ENCODE data around the gene MINDY4. TPM values are rescaled to one million over a fixed set of nuclear protein-coding genes. Genes with fewer than 3 reads are reported as not detected.

MINDY4 gene
- total and polyA plus RNA-seq, 2 of the 8 experiments (the other 6 are each of a cell fraction or from before 2014, with no cell fraction given) = 1.3 to 3.6 TPM

DNA sequence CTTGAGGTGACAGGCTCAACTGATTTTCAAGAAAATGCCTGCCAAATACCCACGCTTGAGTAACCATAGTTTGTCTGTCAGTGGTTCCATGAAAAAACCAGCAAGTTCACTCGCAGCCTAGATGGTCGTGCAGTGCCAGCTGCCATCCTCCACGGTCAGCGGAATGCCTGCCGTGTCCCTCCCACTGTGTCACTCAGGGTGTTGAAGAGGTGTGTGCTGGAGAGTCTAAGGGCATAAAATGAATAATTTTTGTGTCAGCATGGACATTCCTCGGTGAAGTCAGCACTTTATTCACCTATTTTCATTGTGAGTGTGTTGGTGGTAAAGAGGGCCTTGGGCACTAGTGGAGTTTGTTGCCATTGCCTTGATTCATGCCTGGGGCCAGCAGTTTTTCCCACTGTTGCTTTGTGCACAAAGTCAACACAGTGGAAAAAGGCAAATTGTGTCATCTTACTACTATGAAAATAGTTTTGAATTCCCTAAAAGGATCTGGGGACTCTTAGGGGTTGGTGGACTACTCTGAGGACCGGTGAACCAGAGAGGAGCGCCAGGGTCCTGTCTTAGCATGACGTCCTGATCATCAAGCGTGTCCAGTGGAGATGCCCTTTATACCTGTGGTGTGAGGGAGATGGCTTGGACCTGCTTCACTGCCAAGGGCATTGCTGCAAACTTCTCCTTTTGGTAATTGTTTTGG is 17.6 kb downstream of the MINDY4 start:
- FAIRE-seq = no peak
- no peaks in the 10 kb centered on the region; the same call in 1 of the 2 replicates for H3K23me2 ChIP-seq (ENCODE audit: low read depth, low read length)
- no peak overlapping the region for H4K8ac ChIP-seq (ENCODE audit: extremely low read depth, insufficient read depth, low read length)
- H3K27ac ChIP-seq (ENCODE audit: low read depth, low read length) = no peak overlapping the region
- no peak for TF ChIP-seq SUZ12 (IDR thresholded peaks at IDR 0.05; ENCODE audit: low read length)
- no peak for TF ChIP-seq EP300 (IDR thresholded peaks at IDR 0.05; ENCODE audit: borderline replicate concordance in 1 of 2, low read depth in 2 of 2, low read length in 2 of 2)
- TF ChIP-seq RBBP5 (IDR thresholded peaks at IDR 0.05; ENCODE audit: borderline replicate concordance, low read depth, low read length) = no peak
- no peak for TF ChIP-seq CBX5 (IDR thresholded peaks at IDR 0.05; ENCODE audit: low read depth, low read length)
- TF ChIP-seq POLR2AphosphoS5 (IDR thresholded peaks at IDR 0.05; ENCODE audit: low read depth, low read length) = no peak
- no peak for TF ChIP-seq EGR1 (IDR thresholded peaks at IDR 0.05; ENCODE audit: borderline replicate concordance, low read depth, low read length)
- TF ChIP-seq RFX5 (IDR thresholded peaks at IDR 0.05; ENCODE audit: borderline replicate concordance, low read depth, low read length) = no peak
- no peak for TF ChIP-seq BACH1 (IDR thresholded peaks at IDR 0.05; ENCODE audit: low read length)
- TF ChIP-seq GABPA (IDR thresholded peaks at IDR 0.05; ENCODE audit: borderline replicate concordance, insufficient read depth, low read length) = no peak
- TF ChIP-seq SAP30 (IDR thresholded peaks at IDR 0.05; ENCODE audit: insufficient read depth, insufficient replicate concordance, low read length) = no peak
- H4K91ac ChIP-seq (replicated peaks; ENCODE audit: insufficient read length, low read length) = no peak overlapping the region
- no peak overlapping the region for H2BK12ac ChIP-seq (ENCODE audit: low read depth, low read length)
- POLR2A ChIA-PET (ENCODE audit: partially characterized antibody) = interaction anchor here (0.7 kb wide), 1 partner anchor 139 kb away, joined by 3 read pairs; no protein-coding TSS in a partner anchor
- H2BK20ac ChIP-seq (ENCODE audit: low read length) = no peak overlapping the region
- H3K4me3 ChIP-seq (ENCODE audit: extremely low read depth in 1 of 4, insufficient read depth in 2 of 4, low read depth in 3 of 4, low read length in 4 of 4) = no peak overlapping the region
- H4K20me1 ChIP-seq (replicated peaks in 1 of 2; ENCODE audit: control insufficient read depth in 1 of 2, insufficient read depth in 2 of 2, low read length in 2 of 2) = no peaks in the 10 kb centered on the region
- no peaks in the 10 kb centered on the region for H3K9me3 ChIP-seq (ENCODE audit: insufficient read depth in 2 of 2, low read depth in 1 of 2, low read length in 1 of 2)
- H4K5ac ChIP-seq (ENCODE audit: insufficient read length, low read depth, low read length) = no peak overlapping the region
- CTCF ChIA-PET (ENCODE audit: partially characterized antibody) = interaction anchor here (1.0 kb wide), 1 partner anchor 11 kb away, joined by 3 read pairs; no protein-coding TSS in a partner anchor
- no peaks in the 10 kb centered on the region for H3K27me3 ChIP-seq (replicated peaks in 1 of 4; ENCODE audit: control insufficient read depth in 3 of 4, extremely low read depth in 1 of 4, insufficient read depth in 3 of 4, low read length in 3 of 4)
- H2AFZ ChIP-seq (ENCODE audit: low read length) = no peak overlapping the region
- H3K79me2 ChIP-seq (ENCODE audit: control insufficient read depth in 1 of 2, insufficient read depth in 2 of 2, low read length in 2 of 2) = no peaks in the 10 kb centered on the region
- no peak overlapping the region for H3K4ac ChIP-seq (replicated peaks; ENCODE audit: insufficient read length, low read depth, low read length)
- H3K23ac ChIP-seq (ENCODE audit: insufficient read length) = no peak overlapping the region
- no peak overlapping the region for H2BK5ac ChIP-seq (ENCODE audit: low read depth, low read length)
- no peak overlapping the region for H2BK15ac ChIP-seq (ENCODE audit: low read length)
- no peak overlapping the region for H3K9ac ChIP-seq (replicated peaks in 1 of 4; ENCODE audit: extremely low read depth in 1 of 4, low read depth in 3 of 4, low read length in 3 of 4)
- H3K4me1 ChIP-seq (replicated peaks in 1 of 4; ENCODE audit: control insufficient read depth in 3 of 4, insufficient read depth in 4 of 4, low read length in 3 of 4) = 0 out of 7 replicates have a peak, but pooled peaks cover 0 to 3% (median 0%) of the 10 kb centered on the region in 4 experiments
- peaks cover 0 to 3% (median 0%) of the 10 kb centered on the region in 4 experiments; a peak in 3 of 8 replicates for H3K36me3 ChIP-seq (ENCODE audit: control insufficient read depth in 2 of 4, insufficient read depth in 4 of 4, low read length in 3 of 4)
- H3K56ac ChIP-seq (replicated peaks; ENCODE audit: insufficient read length, low read depth, low read length) = no peak overlapping the region
- WGBS, 2 experiments (ENCODE audit: extremely low coverage in 1 of 2, insufficient coverage in 1 of 2, insufficient read length in 1 of 2, insufficient replicate concordance in 2 of 2, low coverage in 1 of 2, low lambda C conversion rate in 2 of 2, missing lambda C conversion rate in 1 of 2) = 81% methylated on average over 11 of the region's 11 CpGs; no CpG with 5 or more reads in 1 of the 2 experiments
- no peaks in the 10 kb centered on the region for H3K79me1 ChIP-seq (ENCODE audit: low read depth, low read length)
- no peak for DNase-seq (ENCODE audit: low read depth in 1 of 2, low spot score in 2 of 2)
- H2AK5ac ChIP-seq (ENCODE audit: low read depth, low read length) = no peak overlapping the region
- H2BK120ac ChIP-seq (replicated peaks; ENCODE audit: low read depth, low read length) = no peak overlapping the region
- no peak overlapping the region for H3K14ac ChIP-seq (ENCODE audit: insufficient read length)
- no peak overlapping the region for H3K4me2 ChIP-seq (ENCODE audit: insufficient read depth in 1 of 2, low read depth in 2 of 2, low read length in 2 of 2)
- no peak overlapping the region for H3K18ac ChIP-seq (ENCODE audit: extremely low read depth, low read length)

Measured in H1 (cell line).